DOHH2 (cell line): Measurements from ENCODE around the gene SRBD1.
A peak's percentile ranks its signal among the peaks of the same experiment; 100 is the strongest.

Experiments
- H3F3A ChIP-seq: fragments of 200-600 bp; sonication (generic), shearing (Covaris generic); 2 replicates; pipeline ENCODE4 v1.6.0; 2016; ENCODE audit warnings: antibody characterized with exemption, mild to moderate bottlenecking; ENCODE audit not compliant: control insufficient read depth, insufficient read depth
- H3K27ac ChIP-seq: fragments of 200-600 bp; sonication (generic); 2 replicates; pipeline ENCODE4 v1.5.1; 2014; ENCODE audit warnings: low read depth, mild to moderate bottlenecking, low read length, moderate library complexity
- H3K27me3 ChIP-seq: fragments of 200-600 bp; sonication (generic); 2 replicates; pipeline ENCODE4 v1.6.1; 2014; ENCODE audit warnings: mild to moderate bottlenecking, low read length, mixed read lengths; ENCODE audit not compliant: control insufficient read depth
- H3K36me3 ChIP-seq: fragments of 200-600 bp; sonication (generic); 2 replicates; pipeline ENCODE4 v1.6.1; 2014; ENCODE audit warnings: mild to moderate bottlenecking, low read length, moderate library complexity, mixed read lengths; ENCODE audit not compliant: control insufficient read depth
- H3K4me1 ChIP-seq: fragments of 200-600 bp; sonication (generic); 2 replicates; pipeline ENCODE4 v1.6.1; 2014; ENCODE audit warnings: mild to moderate bottlenecking, low read length, mixed read lengths; ENCODE audit not compliant: control insufficient read depth
- H3K4me2 ChIP-seq: fragments of 200-600 bp; sonication (generic); 2 replicates; pipeline ENCODE4 v1.6.0; 2014; ENCODE audit warnings: mild to moderate bottlenecking, low read length, moderate library complexity
- H3K4me3 ChIP-seq: fragments of 200-600 bp; sonication (generic); 2 replicates; pipeline ENCODE4 v1.5.1; 2014; ENCODE audit warnings: mild to moderate bottlenecking, low read length, mixed read lengths
- H3K79me2 ChIP-seq: fragments of 200-600 bp; sonication (generic); 2 replicates; pipeline ENCODE4 v1.6.1; 2014; ENCODE audit warnings: mild to moderate bottlenecking, low read length, mixed read lengths; ENCODE audit not compliant: control insufficient read depth
- H3K9me2 ChIP-seq: fragments of 200-600 bp; sonication (generic); replicated peaks from 2 replicates; pipeline ENCODE4 v1.6.1; 2014; ENCODE audit warnings: mild to moderate bottlenecking, low read length, mixed read lengths; ENCODE audit not compliant: control insufficient read depth
- H3K9me3 ChIP-seq: fragments of 200-600 bp; sonication (generic); 2 replicates; pipeline ENCODE4 v1.6.1; 2014; ENCODE audit warnings: antibody characterized with exemption, low read length, mixed read lengths; ENCODE audit not compliant: control insufficient read depth, insufficient read depth
- H4K20me1 ChIP-seq: fragments of 200-600 bp; sonication (generic); 2 replicates; pipeline ENCODE4 v1.6.0; 2014; ENCODE audit warnings: low read depth, mild to moderate bottlenecking, antibody characterized with exemption, low read length, moderate library complexity; ENCODE audit not compliant: control insufficient read depth, insufficient read depth
- CTCF ChIP-seq: fragments of 200-600 bp; sonication (generic); IDR thresholded peaks from one replicate; pipeline ENCODE4 v1.5.1; 2014; ENCODE audit warnings: antibody characterized with exemption, mild to moderate bottlenecking, low read depth, low read length; ENCODE audit not compliant: poor library complexity, severe bottlenecking
- EZH2phosphoT487 ChIP-seq: fragments of 200-600 bp; sonication (generic); IDR thresholded peaks from 2 replicates; pipeline ENCODE4 v1.6.1; 2017; ENCODE audit warnings: borderline replicate concordance, mild to moderate bottlenecking, antibody characterized with exemption, low read length, moderate library complexity, mixed read lengths

The SRBD1 gene

GRCh38 chr2:45583977-45584376 is 27.1 kb downstream of the SRBD1 start:
- no peaks in the 10 kb centered on the region for H3K9me3 ChIP-seq
- H3K79me2 ChIP-seq, result no peaks in the 10 kb centered on the region
- no peak overlapping the region for H3K4me2 ChIP-seq
- H3K27ac ChIP-seq, result no peak overlapping the region
- no peak overlapping the region for H3K4me3 ChIP-seq
- H3K9me2 ChIP-seq, result no peaks in the 10 kb centered on the region
- no peaks in the 10 kb centered on the region for H3K36me3 ChIP-seq
- TF ChIP-seq CTCF, result no peak
- TF ChIP-seq EZH2phosphoT487, result no peak
- peaks cover 5% of the 10 kb centered on the region; the same call in 1 of the 2 replicates for H4K20me1 ChIP-seq
- H3K27me3 ChIP-seq, result no peaks in the 10 kb centered on the region
- H3K4me1 ChIP-seq, result peaks cover 5% of the 10 kb centered on the region; the same call in 1 of the 2 replicates
- H3F3A ChIP-seq, result peaks cover 13% of the 10 kb centered on the region; the same call in 1 of the 2 replicates

- no peaks in the 10 kb centered on the region for H3K36me3 ChIP-seq
- no peak for TF ChIP-seq EZH2phosphoT487
- TF ChIP-seq CTCF, result no peak
These were observed 28.5 kb downstream of the SRBD1 start for GRCh38 chr2:45582522-45582921.

GRCh38 chr2:45578056-45578843 is 32.8 kb downstream of the SRBD1 start:
- no peak overlapping the region for H3K4me2 ChIP-seq
- H3K4me3 ChIP-seq, result no peak overlapping the region
- H4K20me1 ChIP-seq, result no peaks in the 10 kb centered on the region
- no peaks in the 10 kb centered on the region for H3K9me2 ChIP-seq
- 0 out of 2 replicates have a peak, but pooled peaks cover 2% of the 10 kb centered on the region for H3K36me3 ChIP-seq
- no peaks in the 10 kb centered on the region for H3K79me2 ChIP-seq
- H3K27ac ChIP-seq, result no peak overlapping the region
- H3K9me3 ChIP-seq, result no peaks in the 10 kb centered on the region
- H3K4me1 ChIP-seq, result 0 out of 2 replicates have a peak, but pooled peaks cover 2% of the 10 kb centered on the region
- 0 out of 2 replicates have a peak, but pooled peaks cover 5% of the 10 kb centered on the region for H3F3A ChIP-seq
- H3K27me3 ChIP-seq, result no peaks in the 10 kb centered on the region
- TF ChIP-seq CTCF, result peak; percentile 61
- no peak for TF ChIP-seq EZH2phosphoT487

More at GRCh38 chr2:45582522-45582921, 28.5 kb downstream of the SRBD1 start:
- H3K4me1 ChIP-seq, result peaks cover 5% of the 10 kb centered on the region; the same call in 1 of the 2 replicates
- H3K9me3 ChIP-seq, result no peaks in the 10 kb centered on the region
- no peaks in the 10 kb centered on the region for H3K9me2 ChIP-seq
- no peaks in the 10 kb centered on the region for H3K27me3 ChIP-seq
- H3K4me3 ChIP-seq, result no peak overlapping the region
- peaks cover 14% of the 10 kb centered on the region; the same call in 1 of the 2 replicates for H3F3A ChIP-seq
- H4K20me1 ChIP-seq, result peaks cover 5% of the 10 kb centered on the region; the same call in 1 of the 2 replicates
- no peak overlapping the region for H3K4me2 ChIP-seq
- H3K79me2 ChIP-seq, result no peaks in the 10 kb centered on the region
- no peak overlapping the region for H3K27ac ChIP-seq
